Measurements from ENCODE around the gene TMEM223.

The TMEM223 gene

DNA sequence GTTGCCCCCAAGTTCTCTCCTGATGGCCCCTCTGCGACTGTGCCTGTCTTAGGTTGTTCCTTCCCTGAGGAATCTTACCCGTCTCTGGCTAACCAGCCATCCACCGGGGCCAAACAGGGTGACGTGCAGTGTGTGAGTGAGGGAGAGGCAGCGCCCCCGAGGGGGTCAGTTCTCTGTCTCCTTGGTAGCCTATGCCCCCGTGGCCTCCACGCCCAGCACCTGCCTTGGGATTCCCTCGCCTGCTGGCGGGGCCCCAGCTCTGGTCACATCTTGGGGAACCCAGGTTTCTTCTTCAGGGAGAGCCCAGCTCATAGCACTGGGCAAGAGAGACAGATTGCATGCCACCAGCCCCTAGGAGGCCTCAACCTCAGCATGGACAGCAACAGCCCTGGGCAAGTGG lies 7.7 kb upstream of the TMEM223 start (continued):
- TF ChIP-seq, protein P1, sequence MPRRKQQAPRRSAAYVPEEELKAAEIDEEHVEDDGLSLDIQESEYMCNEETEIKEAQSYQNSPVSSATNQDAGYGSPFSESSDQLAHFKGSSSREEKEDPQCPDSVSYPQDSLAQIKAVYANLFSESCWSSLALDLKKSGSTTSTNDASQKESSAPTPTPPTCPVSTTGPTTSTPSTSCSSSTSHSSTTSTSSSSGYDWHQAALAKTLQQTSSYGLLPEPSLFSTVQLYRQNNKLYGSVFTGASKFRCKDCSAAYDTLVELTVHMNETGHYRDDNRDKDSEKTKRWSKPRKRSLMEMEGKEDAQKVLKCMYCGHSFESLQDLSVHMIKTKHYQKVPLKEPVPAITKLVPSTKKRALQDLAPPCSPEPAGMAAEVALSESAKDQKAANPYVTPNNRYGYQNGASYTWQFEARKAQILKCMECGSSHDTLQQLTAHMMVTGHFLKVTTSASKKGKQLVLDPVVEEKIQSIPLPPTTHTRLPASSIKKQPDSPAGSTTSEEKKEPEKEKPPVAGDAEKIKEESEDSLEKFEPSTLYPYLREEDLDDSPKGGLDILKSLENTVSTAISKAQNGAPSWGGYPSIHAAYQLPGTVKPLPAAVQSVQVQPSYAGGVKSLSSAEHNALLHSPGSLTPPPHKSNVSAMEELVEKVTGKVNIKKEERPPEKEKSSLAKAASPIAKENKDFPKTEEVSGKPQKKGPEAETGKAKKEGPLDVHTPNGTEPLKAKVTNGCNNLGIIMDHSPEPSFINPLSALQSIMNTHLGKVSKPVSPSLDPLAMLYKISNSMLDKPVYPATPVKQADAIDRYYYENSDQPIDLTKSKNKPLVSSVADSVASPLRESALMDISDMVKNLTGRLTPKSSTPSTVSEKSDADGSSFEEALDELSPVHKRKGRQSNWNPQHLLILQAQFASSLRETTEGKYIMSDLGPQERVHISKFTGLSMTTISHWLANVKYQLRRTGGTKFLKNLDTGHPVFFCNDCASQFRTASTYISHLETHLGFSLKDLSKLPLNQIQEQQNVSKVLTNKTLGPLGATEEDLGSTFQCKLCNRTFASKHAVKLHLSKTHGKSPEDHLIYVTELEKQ (tag by site-specific recombination; IDR thresholded peaks at IDR 0.05; ENCODE audit: borderline replicate concordance): no peak
- no peak for TF ChIP-seq ZNF248 (tag by site-specific recombination; IDR thresholded peaks at IDR 0.05)
- TF ChIP-seq ZIC2 (tag by site-specific recombination; IDR thresholded peaks at IDR 0.05): no peak

DNA sequence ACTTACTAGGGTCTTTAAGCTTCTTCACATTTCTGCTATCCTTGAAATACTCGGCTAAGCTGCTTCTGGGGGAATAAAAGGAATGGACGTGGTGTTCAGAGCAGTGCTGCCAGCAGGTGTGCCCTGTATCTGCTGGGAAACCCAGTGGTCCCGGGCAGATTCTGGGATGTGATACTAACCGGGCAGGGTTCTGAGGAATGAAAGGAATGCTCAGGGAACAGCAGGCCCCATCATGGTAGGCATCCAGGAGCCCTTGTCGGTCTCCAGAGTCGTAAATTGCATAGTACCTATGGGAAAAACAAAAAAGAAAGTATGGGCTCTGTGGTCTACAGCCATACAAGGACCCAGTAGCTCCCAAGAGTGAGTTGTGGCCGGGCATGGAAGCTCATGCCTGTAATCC lies 4.5 kb upstream of the TMEM223 start:
- POLR2A ChIA-PET: interaction anchor here (0.6 to 2.9 kb wide), 7 partner anchors 9 to 877 kb away, joined by 3 to 11 read pairs (median 5); partner anchors contain the start of genes STX5, TAF6L and TMEM179B
- no peak overlapping the region for H3K4me3 ChIP-seq (ENCODE audit: low read depth, low read length)
- no peak overlapping the region for H3K27ac ChIP-seq (ENCODE audit: extremely low read depth, low read depth, low read length)
- TF ChIP-seq ZNF341 (tag by site-specific recombination; IDR thresholded peaks at IDR 0.05; ENCODE audit: low read depth): no peak
- no peak for TF ChIP-seq ZNF302 (tag by site-specific recombination; IDR thresholded peaks at IDR 0.05; ENCODE audit: low read depth)
- TF ChIP-seq, protein P2, sequence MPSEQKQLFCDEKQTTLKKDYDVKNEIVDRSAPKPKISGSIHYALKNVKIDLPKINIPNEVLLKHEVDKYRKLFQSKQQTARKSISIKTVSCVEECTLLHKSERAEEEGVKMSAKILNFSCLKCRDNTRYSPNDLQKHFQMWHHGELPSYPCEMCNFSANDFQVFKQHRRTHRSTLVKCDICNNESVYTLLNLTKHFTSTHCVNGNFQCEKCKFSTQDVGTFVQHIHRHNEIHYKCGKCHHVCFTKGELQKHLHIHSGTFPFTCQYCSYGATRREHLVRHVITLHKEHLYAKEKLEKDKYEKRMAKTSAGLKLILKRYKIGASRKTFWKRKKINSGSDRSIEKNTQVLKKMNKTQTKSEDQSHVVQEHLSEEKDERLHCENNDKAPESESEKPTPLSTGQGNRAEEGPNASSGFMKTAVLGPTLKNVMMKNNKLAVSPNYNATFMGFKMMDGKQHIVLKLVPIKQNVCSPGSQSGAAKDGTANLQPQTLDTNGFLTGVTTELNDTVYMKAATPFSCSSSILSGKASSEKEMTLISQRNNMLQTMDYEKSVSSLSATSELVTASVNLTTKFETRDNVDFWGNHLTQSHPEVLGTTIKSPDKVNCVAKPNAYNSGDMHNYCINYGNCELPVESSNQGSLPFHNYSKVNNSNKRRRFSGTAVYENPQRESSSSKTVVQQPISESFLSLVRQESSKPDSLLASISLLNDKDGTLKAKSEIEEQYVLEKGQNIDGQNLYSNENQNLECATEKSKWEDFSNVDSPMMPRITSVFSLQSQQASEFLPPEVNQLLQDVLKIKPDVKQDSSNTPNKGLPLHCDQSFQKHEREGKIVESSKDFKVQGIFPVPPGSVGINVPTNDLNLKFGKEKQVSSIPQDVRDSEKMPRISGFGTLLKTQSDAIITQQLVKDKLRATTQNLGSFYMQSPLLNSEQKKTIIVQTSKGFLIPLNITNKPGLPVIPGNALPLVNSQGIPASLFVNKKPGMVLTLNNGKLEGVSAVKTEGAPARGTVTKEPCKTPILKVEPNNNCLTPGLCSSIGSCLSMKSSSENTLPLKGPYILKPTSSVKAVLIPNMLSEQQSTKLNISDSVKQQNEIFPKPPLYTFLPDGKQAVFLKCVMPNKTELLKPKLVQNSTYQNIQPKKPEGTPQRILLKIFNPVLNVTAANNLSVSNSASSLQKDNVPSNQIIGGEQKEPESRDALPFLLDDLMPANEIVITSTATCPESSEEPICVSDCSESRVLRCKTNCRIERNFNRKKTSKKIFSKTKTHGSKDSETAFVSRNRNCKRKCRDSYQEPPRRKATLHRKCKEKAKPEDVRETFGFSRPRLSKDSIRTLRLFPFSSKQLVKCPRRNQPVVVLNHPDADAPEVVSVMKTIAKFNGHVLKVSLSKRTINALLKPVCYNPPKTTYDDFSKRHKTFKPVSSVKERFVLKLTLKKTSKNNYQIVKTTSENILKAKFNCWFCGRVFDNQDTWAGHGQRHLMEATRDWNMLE (tag by site-specific recombination; conservative IDR thresholded peaks at IDR 0.05; ENCODE audit: low read depth): no peak
- no peak for TF ChIP-seq SETDB1 (IDR thresholded peaks at IDR 0.05; ENCODE audit: insufficient read length, low read length)
- no peak for TF ChIP-seq YY1 (tag by site-specific recombination; IDR thresholded peaks at IDR 0.05)
- no peak for TF ChIP-seq TCF7L2 (IDR thresholded peaks at IDR 0.05; ENCODE audit: borderline replicate concordance, low read depth, low read length)
- TF ChIP-seq ZNF324 (tag by site-specific recombination; IDR thresholded peaks at IDR 0.05): no peak
- TF ChIP-seq ZSCAN30 (tag by site-specific recombination; IDR thresholded peaks at IDR 0.05): no peak
- TF ChIP-seq, protein P3, sequence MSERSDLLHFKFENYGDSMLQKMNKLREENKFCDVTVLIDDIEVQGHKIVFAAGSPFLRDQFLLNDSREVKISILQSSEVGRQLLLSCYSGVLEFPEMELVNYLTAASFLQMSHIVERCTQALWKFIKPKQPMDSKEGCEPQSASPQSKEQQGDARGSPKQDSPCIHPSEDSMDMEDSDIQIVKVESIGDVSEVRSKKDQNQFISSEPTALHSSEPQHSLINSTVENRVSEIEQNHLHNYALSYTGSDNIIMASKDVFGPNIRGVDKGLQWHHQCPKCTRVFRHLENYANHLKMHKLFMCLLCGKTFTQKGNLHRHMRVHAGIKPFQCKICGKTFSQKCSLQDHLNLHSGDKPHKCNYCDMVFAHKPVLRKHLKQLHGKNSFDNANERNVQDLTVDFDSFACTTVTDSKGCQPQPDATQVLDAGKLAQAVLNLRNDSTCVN (tag by site-specific recombination; optimal IDR thresholded peaks at IDR 0.05): no peak
- TF ChIP-seq ZNF555 (tag by site-specific recombination; conservative IDR thresholded peaks at IDR 0.05): no peak
- TF ChIP-seq, protein P4, sequence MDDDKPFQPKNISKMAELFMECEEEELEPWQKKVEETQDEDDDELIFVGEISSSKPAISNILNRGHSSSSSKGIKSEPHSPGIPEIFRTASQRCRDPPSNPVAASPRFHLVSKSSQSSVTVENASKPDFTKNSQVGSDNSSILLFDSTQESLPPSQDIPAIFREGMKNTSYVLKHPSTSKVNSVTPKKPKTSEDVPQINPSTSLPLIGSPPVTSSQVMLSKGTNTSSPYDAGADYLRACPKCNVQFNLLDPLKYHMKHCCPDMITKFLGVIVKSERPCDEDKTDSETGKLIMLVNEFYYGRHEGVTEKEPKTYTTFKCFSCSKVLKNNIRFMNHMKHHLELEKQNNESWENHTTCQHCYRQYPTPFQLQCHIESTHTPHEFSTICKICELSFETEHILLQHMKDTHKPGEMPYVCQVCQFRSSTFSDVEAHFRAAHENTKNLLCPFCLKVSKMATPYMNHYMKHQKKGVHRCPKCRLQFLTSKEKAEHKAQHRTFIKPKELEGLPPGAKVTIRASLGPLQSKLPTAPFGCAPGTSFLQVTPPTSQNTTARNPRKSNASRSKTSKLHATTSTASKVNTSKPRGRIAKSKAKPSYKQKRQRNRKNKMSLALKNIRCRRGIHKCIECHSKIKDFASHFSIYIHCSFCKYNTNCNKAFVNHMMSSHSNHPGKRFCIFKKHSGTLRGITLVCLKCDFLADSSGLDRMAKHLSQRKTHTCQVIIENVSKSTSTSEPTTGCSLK (tag by site-specific recombination; IDR thresholded peaks at IDR 0.05): no peak
- TF ChIP-seq, protein P5, sequence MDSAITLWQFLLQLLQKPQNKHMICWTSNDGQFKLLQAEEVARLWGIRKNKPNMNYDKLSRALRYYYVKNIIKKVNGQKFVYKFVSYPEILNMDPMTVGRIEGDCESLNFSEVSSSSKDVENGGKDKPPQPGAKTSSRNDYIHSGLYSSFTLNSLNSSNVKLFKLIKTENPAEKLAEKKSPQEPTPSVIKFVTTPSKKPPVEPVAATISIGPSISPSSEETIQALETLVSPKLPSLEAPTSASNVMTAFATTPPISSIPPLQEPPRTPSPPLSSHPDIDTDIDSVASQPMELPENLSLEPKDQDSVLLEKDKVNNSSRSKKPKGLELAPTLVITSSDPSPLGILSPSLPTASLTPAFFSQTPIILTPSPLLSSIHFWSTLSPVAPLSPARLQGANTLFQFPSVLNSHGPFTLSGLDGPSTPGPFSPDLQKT (IDR thresholded peaks at IDR 0.05; ENCODE audit: borderline replicate concordance, low read depth, low read length): no peak
- no peak for TF ChIP-seq ZNF202 (tag by site-specific recombination; IDR thresholded peaks at IDR 0.05; ENCODE audit: borderline replicate concordance)
- no peak for TF ChIP-seq YY2 (tag by site-specific recombination; IDR thresholded peaks at IDR 0.05)
- no peak for TF ChIP-seq ZNF175 (tag by site-specific recombination; IDR thresholded peaks at IDR 0.05)
- no peak for TF ChIP-seq ZNF621 (tag by site-specific recombination; IDR thresholded peaks at IDR 0.05)
- no peak for TF ChIP-seq HOXC10 (CRISPR knock-in tag; IDR thresholded peaks at IDR 0.05)
- no peak for TF ChIP-seq ZFP37 (tag by site-specific recombination; IDR thresholded peaks at IDR 0.05)
- H3K4me1 ChIP-seq (ENCODE audit: control insufficient read depth, insufficient read depth, low read length): no peaks in the 10 kb centered on the region
- H3K36me3 ChIP-seq (ENCODE audit: control insufficient read depth in 2 of 2, insufficient read depth in 1 of 2, low read length in 2 of 2): peaks cover 22 to 87% of the 10 kb centered on the region in 2 experiments; a peak in 2 of 3 replicates
- H3K9me3 ChIP-seq (ENCODE audit: control insufficient read depth, insufficient read depth, low read depth, low read length): no peaks in the 10 kb centered on the region
- CTCF ChIA-PET: interaction anchor here (2.3 kb wide), 1 partner anchor 10 kb away, joined by 10 read pairs; no protein-coding TSS in a partner anchor
